ENCODE results near the gene SRPK1.

Gene SRPK1

GRCh38 chr6:35931120-35931561 lies 10.2 kb upstream of the SRPK1 start:
- TF ChIP-seq CTCF (IDR thresholded peaks at IDR 0.05; ENCODE audit: insufficient read depth, missing control alignments) = no peak
- no peak for FAIRE-seq
- DNase-seq (ENCODE audit: insufficient read length, low spot score) = no peak

GRCh38 chr6:35929601-35930000 lies 8.7 kb upstream of the SRPK1 start:
- FAIRE-seq = no peak
- TF ChIP-seq CTCF (IDR thresholded peaks at IDR 0.05; ENCODE audit: insufficient read depth, missing control alignments) = no peak
- no peak for DNase-seq (ENCODE audit: insufficient read length, low spot score)

- TF ChIP-seq CTCF (IDR thresholded peaks at IDR 0.05; ENCODE audit: insufficient read depth, missing control alignments) = no peak
- no peak for FAIRE-seq
- DNase-seq (ENCODE audit: insufficient read length, low spot score) = no peak
These were observed 5.8 kb upstream of the SRPK1 start for GRCh38 chr6:35926509-35927215.

GRCh38 chr6:35925961-35926360 lies 5.1 kb upstream of the SRPK1 start:
- DNase-seq (ENCODE audit: insufficient read length, low spot score) (no peak), FAIRE-seq (no peak)

GRCh38 chr6:35924146-35924545 lies 3.2 kb upstream of the SRPK1 start:
- no peak for TF ChIP-seq CTCF (IDR thresholded peaks at IDR 0.05; ENCODE audit: insufficient read depth, missing control alignments)
- DNase-seq (ENCODE audit: insufficient read length, low spot score) (no peak), FAIRE-seq (no peak)

More at GRCh38 chr6:35925961-35926360, 5.1 kb upstream of the SRPK1 start:
- TF ChIP-seq CTCF (IDR thresholded peaks at IDR 0.05; ENCODE audit: insufficient read depth, missing control alignments) = no peak

- no peak for TF ChIP-seq CTCF (IDR thresholded peaks at IDR 0.05; ENCODE audit: insufficient read depth, missing control alignments)
- no peak for FAIRE-seq
- no peak for DNase-seq (ENCODE audit: insufficient read length, low spot score)
These were observed 1.2 kb upstream of the SRPK1 start for GRCh38 chr6:35922139-35922554.

Data from D721Med (cell line).